ENCODE results near the gene ZBTB7C. TPM values are rescaled to one million over a fixed set of nuclear protein-coding genes. Genes with fewer than 3 reads are reported as not detected.

ZBTB7C gene
- polyA plus RNA-seq, 4 donors, result 0.54 to 4.1 (median 1.5) TPM

DNA sequence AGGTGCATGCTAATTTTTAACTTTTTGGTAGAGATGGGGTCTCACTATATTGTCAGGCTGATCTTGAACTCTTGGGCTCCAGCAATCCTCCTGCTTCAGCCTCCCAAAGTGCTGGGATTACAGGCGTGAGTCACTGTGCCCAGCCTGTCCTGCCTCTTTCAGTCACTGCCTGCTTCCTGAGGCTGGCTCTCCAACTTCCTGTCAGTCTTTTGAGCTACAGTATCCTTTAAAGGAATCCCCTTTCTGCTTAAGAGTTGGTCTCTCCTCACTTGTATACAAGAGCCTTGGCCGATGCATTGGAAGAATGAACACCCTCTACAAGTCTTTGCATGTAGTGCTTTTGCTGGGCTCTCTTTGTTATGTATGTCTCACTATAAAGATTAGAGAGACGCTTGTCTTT lies 390.3 kb downstream of the ZBTB7C start:
- no peak for FAIRE-seq
- Histone ChIP-seq H3K27ac (ENCODE audit: low read depth in 1 of 3, low read length in 2 of 3) (no peak overlapping the region), H3K4me3 (ENCODE audit: low read depth in 1 of 3, low read length in 3 of 3) (no peak overlapping the region), H3K27me3 (ENCODE audit: control insufficient read depth in 3 of 3, insufficient read depth in 3 of 3, low read length in 3 of 3) (peaks cover 0 to 22% (median 7%) of the 10 kb centered on the region in 3 donors), H3K9me3 (ENCODE audit: control insufficient read depth in 2 of 2, insufficient read depth in 1 of 2, low read depth in 1 of 2, low read length in 1 of 2) (no peaks in the 10 kb centered on the region), H3K4me1 (ENCODE audit: control insufficient read depth in 3 of 3, insufficient read depth in 2 of 3, low read depth in 1 of 3, low read length in 2 of 3) (peaks cover 0 to 3% (median 0%) of the 10 kb centered on the region in 3 donors), H3K36me3 (ENCODE audit: control insufficient read depth in 3 of 3, insufficient read depth in 2 of 3, low read depth in 1 of 3, low read length in 3 of 3) (no peaks in the 10 kb centered on the region)
- DNase-seq, result no peak
- 63 to 73% (median 69%) methylated on average over 3 of the region's 3 CpGs for WGBS, 3 donors

DNA sequence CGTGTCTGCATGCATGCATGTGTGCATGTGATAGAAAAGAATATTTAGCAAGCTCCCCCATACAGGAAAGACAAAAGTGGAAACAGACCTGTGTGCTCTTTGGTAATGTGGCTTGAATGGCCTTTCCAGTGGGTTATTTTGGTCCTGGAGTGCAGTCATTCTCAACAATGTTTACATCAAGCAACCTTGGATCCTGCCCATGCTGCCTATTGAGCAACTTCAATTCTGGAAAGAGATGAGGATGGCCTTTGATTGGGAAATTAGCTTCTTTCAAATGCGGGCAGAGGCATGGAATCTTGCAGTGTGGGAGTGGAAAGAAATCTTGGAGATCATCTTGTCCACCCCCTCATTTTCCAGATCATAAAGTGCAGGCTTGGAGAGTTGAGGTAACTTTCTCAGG lies 391.5 kb downstream of the ZBTB7C start:
- FAIRE-seq (no peak), DNase-seq (no peak)
- Histone ChIP-seq H3K4me3 (ENCODE audit: low read depth in 1 of 3, low read length in 3 of 3) (no peak overlapping the region), H3K27me3 (ENCODE audit: control insufficient read depth in 3 of 3, insufficient read depth in 3 of 3, low read length in 3 of 3) (peaks cover 0 to 22% (median 7%) of the 10 kb centered on the region in 3 donors), H3K9me3 (ENCODE audit: control insufficient read depth in 2 of 2, insufficient read depth in 1 of 2, low read depth in 1 of 2, low read length in 1 of 2) (no peaks in the 10 kb centered on the region), H3K27ac (ENCODE audit: low read depth in 1 of 3, low read length in 2 of 3) (no peak overlapping the region), H3K4me1 (ENCODE audit: control insufficient read depth in 3 of 3, insufficient read depth in 2 of 3, low read depth in 1 of 3, low read length in 2 of 3) (no peaks in the 10 kb centered on the region), H3K36me3 (ENCODE audit: control insufficient read depth in 3 of 3, insufficient read depth in 2 of 3, low read depth in 1 of 3, low read length in 3 of 3) (no peaks in the 10 kb centered on the region)
- 60 to 78% (median 71%) methylated on average over 2 of the region's 2 CpGs for WGBS, 3 donors

DNA sequence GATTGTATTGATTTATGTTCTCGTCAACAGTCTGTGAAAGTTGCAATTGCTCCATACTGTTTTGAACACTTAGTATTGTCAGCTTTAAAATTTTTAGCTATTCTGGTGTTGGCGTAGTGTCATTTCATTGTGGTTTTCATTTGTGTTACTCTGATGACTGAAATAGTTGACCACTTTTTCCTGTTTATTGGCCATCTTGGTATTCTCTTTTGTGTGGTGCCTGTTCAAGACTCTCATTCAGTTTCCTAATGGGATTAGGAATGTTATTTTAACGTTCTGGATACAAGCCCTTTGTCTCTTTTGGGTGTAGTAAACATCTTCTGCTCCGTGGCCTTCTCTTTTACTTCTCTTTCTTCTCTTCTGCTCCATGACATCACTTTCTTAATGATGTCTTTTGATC lies 396.0 kb downstream of the ZBTB7C start:
- Histone ChIP-seq H3K27ac (ENCODE audit: low read depth in 1 of 3, low read length in 2 of 3) (no peak overlapping the region), H3K27me3 (ENCODE audit: control insufficient read depth in 3 of 3, insufficient read depth in 3 of 3, low read length in 3 of 3) (peaks cover 0 to 9% (median 2%) of the 10 kb centered on the region in 3 donors), H3K4me1 (ENCODE audit: control insufficient read depth in 3 of 3, insufficient read depth in 2 of 3, low read depth in 1 of 3, low read length in 2 of 3) (no peaks in the 10 kb centered on the region), H3K36me3 (ENCODE audit: control insufficient read depth in 3 of 3, insufficient read depth in 2 of 3, low read depth in 1 of 3, low read length in 3 of 3) (no peaks in the 10 kb centered on the region), H3K4me3 (ENCODE audit: low read depth in 1 of 3, low read length in 3 of 3) (no peak overlapping the region), H3K9me3 (ENCODE audit: control insufficient read depth in 2 of 2, insufficient read depth in 1 of 2, low read depth in 1 of 2, low read length in 1 of 2) (peaks cover 0 to 4% of the 10 kb centered on the region in 2 donors)
- no peak for DNase-seq
- 44 to 60% (median 49%) methylated on average over 4 of the region's 4 CpGs for WGBS, 3 donors
- FAIRE-seq, result no peak

DNA sequence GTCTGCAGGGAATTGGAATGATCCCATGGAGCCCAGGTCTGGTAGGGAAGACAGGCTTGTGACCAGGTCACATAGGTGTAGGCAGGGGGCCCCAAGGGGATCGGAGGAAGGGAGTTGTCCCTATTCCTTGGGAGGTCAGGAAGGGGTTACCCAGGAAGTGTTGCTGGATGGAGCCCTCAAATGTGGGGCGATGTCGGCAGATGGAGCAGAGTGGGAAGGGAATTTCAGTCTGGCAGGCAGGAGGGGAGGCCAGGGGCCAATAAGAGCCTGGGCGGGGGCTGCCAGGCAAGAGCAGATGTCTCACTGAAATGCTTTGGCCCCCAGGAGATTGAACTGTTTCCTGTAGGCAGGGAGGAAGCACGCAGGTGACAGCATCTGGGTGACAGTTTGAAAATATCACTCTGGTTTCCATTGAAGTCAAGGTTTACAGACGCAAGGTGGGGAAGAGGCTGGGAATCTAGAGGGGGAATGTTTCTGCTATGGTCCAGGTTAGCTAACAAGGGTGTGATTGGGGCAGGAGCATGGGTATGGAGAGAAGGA lies 397.2 kb downstream of the ZBTB7C start:
- H3K27ac ChIP-seq (ENCODE audit: low read depth in 1 of 3, low read length in 2 of 3), result no peak overlapping the region
- H3K27me3 ChIP-seq (ENCODE audit: control insufficient read depth in 3 of 3, insufficient read depth in 3 of 3, low read length in 3 of 3), result peaks cover 0 to 10% (median 2%) of the 10 kb centered on the region in 3 donors
- WGBS, 3 donors, result 60 to 76% (median 76%) methylated on average over 6 of the region's 6 CpGs
- no peak overlapping the region for H3K4me3 ChIP-seq (ENCODE audit: low read depth in 1 of 3, low read length in 3 of 3)
- H3K36me3 ChIP-seq (ENCODE audit: control insufficient read depth in 3 of 3, insufficient read depth in 2 of 3, low read depth in 1 of 3, low read length in 3 of 3), result no peaks in the 10 kb centered on the region
- FAIRE-seq (no peak), DNase-seq (no peak)
- H3K9me3 ChIP-seq (ENCODE audit: control insufficient read depth in 2 of 2, insufficient read depth in 1 of 2, low read depth in 1 of 2, low read length in 1 of 2), result peaks cover 0 to 4% of the 10 kb centered on the region in 2 donors
- peaks cover 0 to 4% (median 0%) of the 10 kb centered on the region in 3 donors for H3K4me1 ChIP-seq (ENCODE audit: control insufficient read depth in 3 of 3, insufficient read depth in 2 of 3, low read depth in 1 of 3, low read length in 2 of 3)

DNA sequence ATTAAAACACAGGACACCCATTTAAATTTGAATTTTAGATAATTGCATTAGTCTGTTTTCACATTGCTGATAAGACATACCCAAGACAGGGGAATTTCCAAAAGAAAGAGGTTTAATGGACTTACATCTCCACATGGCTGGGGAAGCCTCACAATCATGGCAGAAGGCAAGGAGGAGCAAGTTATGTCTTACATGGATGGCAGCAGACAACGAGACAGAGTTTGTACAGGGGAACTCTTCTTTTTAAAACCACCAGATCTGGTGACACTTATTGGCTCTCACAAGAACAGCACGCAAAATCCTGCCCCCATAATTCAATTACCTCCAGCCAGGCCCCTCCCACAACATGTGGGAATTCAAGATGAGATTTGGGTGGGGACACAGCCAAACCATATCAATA lies 398.9 kb downstream of the ZBTB7C start:
- 90 to 92% (median 90%) methylated on average over 2 of the region's 2 CpGs for WGBS, 3 donors
- DNase-seq (no peak), FAIRE-seq (no peak)

DNA sequence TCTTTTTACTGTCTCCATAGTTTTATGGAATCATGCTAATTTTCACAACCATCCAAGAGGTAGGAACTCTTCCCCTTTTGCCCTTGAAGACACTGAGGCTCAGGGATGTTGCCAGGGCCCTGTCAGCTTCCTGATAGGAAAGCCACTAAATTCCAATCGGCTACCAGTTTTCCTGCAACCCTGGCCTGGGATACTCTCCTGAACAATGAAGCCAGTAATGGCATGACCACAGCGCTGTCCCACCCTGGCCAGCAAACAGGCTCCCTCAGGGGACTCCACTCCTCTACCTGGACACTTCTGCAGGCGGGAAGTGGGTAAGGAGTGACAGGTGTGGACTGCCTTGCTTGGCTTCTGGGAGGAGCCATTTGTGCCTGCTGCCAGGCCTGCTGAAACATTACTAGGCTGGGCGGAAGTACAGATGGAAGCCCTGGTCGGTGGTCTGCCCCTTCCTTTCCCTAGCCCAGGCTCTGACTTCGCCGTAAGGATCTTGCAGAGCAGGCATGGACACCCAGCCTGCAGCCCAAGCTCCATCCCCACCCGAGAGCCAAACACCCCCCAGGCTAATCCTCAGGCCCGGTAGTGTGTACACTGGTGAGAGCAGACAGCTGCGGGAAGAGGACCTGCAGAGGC lies 400.0 kb downstream of the ZBTB7C start:
- Histone ChIP-seq H3K27ac (ENCODE audit: low read depth in 1 of 3, low read length in 2 of 3) (no peak overlapping the region), H3K4me3 (ENCODE audit: low read depth in 1 of 3, low read length in 3 of 3) (no peak overlapping the region), H3K4me1 (ENCODE audit: control insufficient read depth in 3 of 3, insufficient read depth in 2 of 3, low read depth in 1 of 3, low read length in 2 of 3) (peaks cover 0 to 4% (median 0%) of the 10 kb centered on the region in 3 donors), H3K27me3 (ENCODE audit: control insufficient read depth in 3 of 3, insufficient read depth in 3 of 3, low read length in 3 of 3) (peaks cover 0 to 10% (median 2%) of the 10 kb centered on the region in 3 donors), H3K36me3 (ENCODE audit: control insufficient read depth in 3 of 3, insufficient read depth in 2 of 3, low read depth in 1 of 3, low read length in 3 of 3) (no peaks in the 10 kb centered on the region), H3K9me3 (ENCODE audit: control insufficient read depth in 2 of 2, insufficient read depth in 1 of 2, low read depth in 1 of 2, low read length in 1 of 2) (peaks cover 0 to 4% of the 10 kb centered on the region in 2 donors)
- 84 to 91% (median 91%) methylated on average over 10 of the region's 10 CpGs for WGBS, 3 donors
- FAIRE-seq (no peak), DNase-seq (no peak)

More for the DNA sequence above, 398.9 kb downstream of the ZBTB7C start:
- H3K4me3 ChIP-seq (ENCODE audit: low read depth in 1 of 3, low read length in 3 of 3), result no peak overlapping the region
- peaks cover 0 to 4% of the 10 kb centered on the region in 2 donors for H3K9me3 ChIP-seq (ENCODE audit: control insufficient read depth in 2 of 2, insufficient read depth in 1 of 2, low read depth in 1 of 2, low read length in 1 of 2)
- no peaks in the 10 kb centered on the region for H3K36me3 ChIP-seq (ENCODE audit: control insufficient read depth in 3 of 3, insufficient read depth in 2 of 3, low read depth in 1 of 3, low read length in 3 of 3)
- peaks cover 0 to 4% (median 0%) of the 10 kb centered on the region in 3 donors for H3K4me1 ChIP-seq (ENCODE audit: control insufficient read depth in 3 of 3, insufficient read depth in 2 of 3, low read depth in 1 of 3, low read length in 2 of 3)
- no peak overlapping the region for H3K27ac ChIP-seq (ENCODE audit: low read depth in 1 of 3, low read length in 2 of 3)
- H3K27me3 ChIP-seq (ENCODE audit: control insufficient read depth in 3 of 3, insufficient read depth in 3 of 3, low read length in 3 of 3), result peaks cover 0 to 10% (median 2%) of the 10 kb centered on the region in 3 donors

DNA sequence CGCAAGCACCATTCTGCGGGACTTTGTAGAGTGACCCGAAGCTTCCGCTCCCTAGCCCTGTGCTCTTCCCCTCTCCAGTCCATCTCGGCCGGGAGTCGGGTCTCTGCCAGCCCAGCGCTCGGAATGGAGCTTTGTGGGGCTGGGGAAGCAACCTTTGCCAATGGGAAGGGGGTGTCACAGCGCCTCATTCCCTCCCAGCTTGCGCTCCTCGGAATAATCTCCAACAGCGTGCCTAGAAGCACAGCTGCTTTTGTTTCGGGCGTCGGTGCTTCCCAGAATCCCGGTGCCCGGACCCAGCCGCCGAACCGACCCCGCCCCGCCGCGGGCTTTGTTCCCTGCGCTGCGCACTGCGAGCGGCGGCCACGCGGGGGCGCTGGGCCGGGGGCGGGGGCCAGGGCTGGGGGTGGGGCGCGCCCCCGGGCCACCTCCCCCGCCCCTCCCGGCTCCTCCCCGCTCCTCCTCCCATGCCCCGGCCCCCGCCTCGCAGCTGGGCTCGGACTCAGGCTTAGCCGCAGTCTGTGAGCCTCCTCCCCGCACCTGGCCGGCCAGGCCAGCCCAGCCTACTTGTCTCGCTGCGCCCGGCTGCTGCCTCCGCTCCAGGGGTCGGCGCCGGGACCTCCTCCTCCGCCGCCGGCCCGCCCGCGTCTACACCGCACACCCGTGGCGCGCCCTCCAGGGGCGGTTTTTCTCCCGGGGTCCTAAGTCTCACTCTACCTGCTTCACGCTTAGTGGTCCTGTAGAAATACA lies 401.1 kb downstream of the ZBTB7C start:
- H3K4me3 ChIP-seq (ENCODE audit: low read depth in 1 of 3, low read length in 3 of 3), result peak overlapping the region in 2 of 3 donors; percentile 41 to 50
- no peak for FAIRE-seq
- H3K27ac ChIP-seq (ENCODE audit: low read depth in 1 of 3, low read length in 2 of 3), result no peak overlapping the region
- 4 to 7% (median 7%) methylated on average over 52 to 68 of the region's 68 CpGs for WGBS, 3 donors
- peaks cover 0 to 4% (median 0%) of the 10 kb centered on the region in 3 donors for H3K4me1 ChIP-seq (ENCODE audit: control insufficient read depth in 3 of 3, insufficient read depth in 2 of 3, low read depth in 1 of 3, low read length in 2 of 3)
- DNase-seq, result peak; percentile 60 to 76
- H3K9me3 ChIP-seq (ENCODE audit: control insufficient read depth in 2 of 2, insufficient read depth in 1 of 2, low read depth in 1 of 2, low read length in 1 of 2), result peaks cover 0 to 4% of the 10 kb centered on the region in 2 donors
- peaks cover 0 to 10% (median 2%) of the 10 kb centered on the region in 3 donors for H3K27me3 ChIP-seq (ENCODE audit: control insufficient read depth in 3 of 3, insufficient read depth in 3 of 3, low read length in 3 of 3)
- H3K36me3 ChIP-seq (ENCODE audit: control insufficient read depth in 3 of 3, insufficient read depth in 2 of 3, low read depth in 1 of 3, low read length in 3 of 3), result no peaks in the 10 kb centered on the region

DNA sequence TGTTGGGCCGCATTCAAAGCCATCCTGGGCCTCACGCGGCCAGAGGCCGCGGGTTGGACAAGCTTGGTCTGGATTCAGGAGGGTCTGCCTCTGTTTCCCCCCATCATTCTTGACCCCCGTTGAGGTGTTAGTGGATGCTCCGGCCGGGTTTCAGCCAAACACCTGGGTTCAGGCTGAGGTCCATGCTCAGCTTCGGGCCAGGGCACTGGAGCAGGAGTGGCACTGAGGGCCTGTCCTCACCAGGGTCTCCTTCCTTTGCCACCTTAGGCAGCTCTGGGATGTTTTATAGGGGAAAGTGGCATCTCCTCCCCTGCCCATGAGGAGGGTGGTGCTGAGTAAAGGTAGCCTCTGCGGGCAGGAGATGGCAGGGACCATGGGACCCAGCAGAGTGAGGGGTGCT lies 401.8 kb downstream of the ZBTB7C start:
- FAIRE-seq, result no peak
- peaks cover 0 to 4% of the 10 kb centered on the region in 2 donors for H3K9me3 ChIP-seq (ENCODE audit: control insufficient read depth in 2 of 2, insufficient read depth in 1 of 2, low read depth in 1 of 2, low read length in 1 of 2)
- H3K4me3 ChIP-seq (ENCODE audit: low read depth in 1 of 3, low read length in 3 of 3), result no peak overlapping the region
- DNase-seq, result no peak
- H3K27ac ChIP-seq (ENCODE audit: low read depth in 1 of 3, low read length in 2 of 3), result no peak overlapping the region
- peaks cover 0 to 10% (median 2%) of the 10 kb centered on the region in 3 donors for H3K27me3 ChIP-seq (ENCODE audit: control insufficient read depth in 3 of 3, insufficient read depth in 3 of 3, low read length in 3 of 3)
- H3K4me1 ChIP-seq (ENCODE audit: control insufficient read depth in 3 of 3, insufficient read depth in 2 of 3, low read depth in 1 of 3, low read length in 2 of 3), result peaks cover 0 to 4% (median 0%) of the 10 kb centered on the region in 3 donors
- no peaks in the 10 kb centered on the region for H3K36me3 ChIP-seq (ENCODE audit: control insufficient read depth in 3 of 3, insufficient read depth in 2 of 3, low read depth in 1 of 3, low read length in 3 of 3)
- 95 to 96% (median 96%) methylated on average over 10 of the region's 10 CpGs for WGBS, 3 donors

Measured in small intestine (tissue), 7 donors.